HEK293T (cell line): ENCODE results near the gene GDA.

Experiments
- HDGF ChIP-seq: fragments of 450-650 bp; IDR thresholded peaks from 2 replicates; pipeline ENCODE4 v1.6.1; 2017; ENCODE audit warnings: antibody characterized with exemption, borderline replicate concordance
- NFRKB ChIP-seq: fragments of 450-650 bp; IDR thresholded peaks from 2 replicates; pipeline ENCODE4 v1.6.1; 2016; ENCODE audit warnings: mild to moderate bottlenecking, moderate library complexity

GRCh38 chr9:72188232-72188631, 39.0 kb downstream of the GDA start:
- TF ChIP-seq NFRKB (no peak), HDGF (no peak)
